NCI-H82 treated with DMSO at 0.1 percent for 48 hours (cell line): Measurements from ENCODE around the gene PCDHGB7.
"Not testable (repeated sequence)": the region's sequence is repeated elsewhere in the genome, so short reads cannot be mapped to it uniquely, and the experiment has no call there.

Experiments used
- DNase-seq: peaks from one replicate; lab custom pipeline; 2025; ENCODE audit not compliant: unreplicated experiment; lab: John Stamatoyannopoulos, UW

Gene PCDHGB7

DNA sequence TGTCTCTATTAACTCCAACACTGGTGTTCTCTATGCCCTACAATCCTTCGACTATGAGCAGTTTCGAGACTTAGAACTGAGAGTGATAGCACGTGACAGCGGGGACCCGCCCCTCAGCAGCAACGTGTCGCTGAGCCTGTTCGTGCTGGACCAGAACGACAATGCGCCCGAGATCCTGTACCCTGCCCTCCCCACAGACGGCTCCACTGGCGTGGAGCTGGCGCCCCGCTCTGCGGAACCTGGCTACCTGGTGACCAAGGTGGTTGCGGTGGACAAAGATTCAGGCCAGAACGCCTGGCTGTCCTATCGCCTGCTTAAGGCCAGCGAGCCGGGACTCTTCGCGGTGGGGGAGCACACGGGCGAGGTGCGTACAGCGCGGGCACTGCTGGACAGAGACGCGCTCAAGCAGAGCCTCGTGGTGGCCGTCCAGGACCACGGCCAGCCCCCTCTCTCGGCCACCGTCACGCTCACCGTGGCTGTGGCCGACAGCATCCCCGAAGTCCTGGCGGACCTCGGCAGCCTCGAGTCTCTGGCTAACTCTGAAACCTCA, 5.3 kb downstream of the PCDHGB7 start:
- DNase-seq: no peak

DNA sequence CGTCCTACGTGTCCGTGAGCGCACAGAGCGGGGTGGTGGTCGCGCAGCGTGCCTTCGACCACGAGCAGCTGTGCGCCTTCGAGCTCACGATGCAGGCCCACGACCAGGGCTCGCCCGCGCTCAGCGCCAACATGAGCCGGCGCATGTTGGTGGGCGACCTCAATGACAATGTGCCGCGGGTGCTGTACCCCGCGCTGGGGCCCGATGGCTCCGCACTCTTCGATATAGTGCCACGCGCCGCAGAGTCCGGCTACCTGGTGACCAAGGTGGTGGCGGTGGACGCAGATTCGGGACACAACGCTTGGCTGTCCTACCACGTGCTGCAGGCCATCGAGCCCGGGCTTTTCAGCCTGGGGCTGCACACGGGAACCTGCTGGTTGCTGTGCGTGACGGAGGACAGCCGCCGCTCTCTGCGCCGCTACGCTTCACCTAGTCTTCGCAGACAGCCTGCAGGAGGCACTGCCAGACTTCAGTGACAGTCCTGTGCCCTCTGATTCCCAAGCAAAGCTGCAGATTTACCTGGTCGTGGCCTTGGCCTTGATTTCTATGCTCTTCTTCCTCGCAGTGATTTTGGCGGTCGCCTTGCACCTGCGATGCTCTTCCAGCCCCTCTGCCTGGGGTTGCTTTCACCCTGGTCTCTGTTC, 10.4 kb downstream of the PCDHGB7 start:
- DNase-seq: no peak

DNA sequence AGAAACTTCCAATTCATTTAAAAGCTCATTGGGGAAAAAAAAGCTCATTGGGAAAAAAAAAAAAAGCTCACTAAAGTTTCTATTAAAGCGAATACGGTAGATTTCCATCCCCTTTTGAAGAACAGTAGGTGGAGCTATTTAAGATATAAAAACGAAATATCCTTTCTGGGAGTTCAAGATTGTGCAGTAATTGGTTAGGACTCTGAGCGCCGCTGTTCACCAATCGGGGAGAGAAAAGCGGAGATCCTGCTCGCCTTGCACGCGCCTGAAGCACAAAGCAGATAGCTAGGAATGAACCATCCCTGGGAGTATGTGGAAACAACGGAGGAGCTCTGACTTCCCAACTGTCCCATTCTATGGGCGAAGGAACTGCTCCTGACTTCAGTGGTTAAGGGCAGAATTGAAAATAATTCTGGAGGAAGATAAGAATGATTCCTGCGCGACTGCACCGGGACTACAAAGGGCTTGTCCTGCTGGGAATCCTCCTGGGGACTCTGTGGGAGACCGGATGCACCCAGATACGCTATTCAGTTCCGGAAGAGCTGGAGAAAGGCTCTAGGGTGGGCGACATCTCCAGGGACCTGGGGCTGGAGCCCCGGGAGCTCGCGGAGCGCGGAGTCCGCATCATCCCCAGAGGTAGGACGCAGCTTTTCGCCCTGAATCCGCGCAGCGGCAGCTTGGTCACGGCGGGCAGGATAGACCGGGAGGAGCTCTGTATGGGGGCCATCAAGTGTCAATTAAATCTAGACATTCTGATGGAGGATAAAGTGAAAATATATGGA, 13.0 kb downstream of the PCDHGB7 start, which contains the start of gene PCDHGA12:
Gene PCDHGA12 (plus strand): TSS at position 176 of the 782 bp plus-strand sequence. CDS start 253 bp downstream, at position 429.
- no peak for DNase-seq

DNA sequence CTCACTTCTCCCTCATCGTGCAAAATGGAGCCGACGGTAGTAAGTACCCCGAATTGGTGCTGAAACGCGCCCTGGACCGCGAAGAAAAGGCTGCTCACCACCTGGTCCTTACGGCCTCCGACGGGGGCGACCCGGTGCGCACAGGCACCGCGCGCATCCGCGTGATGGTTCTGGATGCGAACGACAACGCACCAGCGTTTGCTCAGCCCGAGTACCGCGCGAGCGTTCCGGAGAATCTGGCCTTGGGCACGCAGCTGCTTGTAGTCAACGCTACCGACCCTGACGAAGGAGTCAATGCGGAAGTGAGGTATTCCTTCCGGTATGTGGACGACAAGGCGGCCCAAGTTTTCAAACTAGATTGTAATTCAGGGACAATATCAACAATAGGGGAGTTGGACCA, 13.8 kb downstream of the PCDHGB7 start:
- no peak for DNase-seq

DNA sequence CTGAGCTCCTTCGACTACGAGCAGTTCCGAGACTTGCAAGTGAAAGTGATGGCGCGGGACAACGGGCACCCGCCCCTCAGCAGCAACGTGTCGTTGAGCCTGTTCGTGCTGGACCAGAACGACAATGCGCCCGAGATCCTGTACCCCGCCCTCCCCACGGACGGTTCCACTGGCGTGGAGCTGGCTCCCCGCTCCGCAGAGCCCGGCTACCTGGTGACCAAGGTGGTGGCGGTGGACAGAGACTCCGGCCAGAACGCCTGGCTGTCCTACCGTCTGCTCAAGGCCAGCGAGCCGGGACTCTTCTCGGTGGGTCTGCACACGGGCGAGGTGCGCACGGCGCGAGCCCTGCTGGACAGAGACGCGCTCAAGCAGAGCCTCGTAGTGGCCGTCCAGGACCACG, 14.8 kb downstream of the PCDHGB7 start:
- not testable (repeated sequence) for DNase-seq

DNA sequence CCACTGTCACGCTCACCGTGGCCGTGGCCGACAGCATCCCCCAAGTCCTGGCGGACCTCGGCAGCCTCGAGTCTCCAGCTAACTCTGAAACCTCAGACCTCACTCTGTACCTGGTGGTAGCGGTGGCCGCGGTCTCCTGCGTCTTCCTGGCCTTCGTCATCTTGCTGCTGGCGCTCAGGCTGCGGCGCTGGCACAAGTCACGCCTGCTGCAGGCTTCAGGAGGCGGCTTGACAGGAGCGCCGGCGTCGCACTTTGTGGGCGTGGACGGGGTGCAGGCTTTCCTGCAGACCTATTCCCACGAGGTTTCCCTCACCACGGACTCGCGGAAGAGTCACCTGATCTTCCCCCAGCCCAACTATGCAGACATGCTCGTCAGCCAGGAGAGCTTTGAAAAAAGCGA, 15.2 kb downstream of the PCDHGB7 start:
- not testable (repeated sequence) for DNase-seq

DNA sequence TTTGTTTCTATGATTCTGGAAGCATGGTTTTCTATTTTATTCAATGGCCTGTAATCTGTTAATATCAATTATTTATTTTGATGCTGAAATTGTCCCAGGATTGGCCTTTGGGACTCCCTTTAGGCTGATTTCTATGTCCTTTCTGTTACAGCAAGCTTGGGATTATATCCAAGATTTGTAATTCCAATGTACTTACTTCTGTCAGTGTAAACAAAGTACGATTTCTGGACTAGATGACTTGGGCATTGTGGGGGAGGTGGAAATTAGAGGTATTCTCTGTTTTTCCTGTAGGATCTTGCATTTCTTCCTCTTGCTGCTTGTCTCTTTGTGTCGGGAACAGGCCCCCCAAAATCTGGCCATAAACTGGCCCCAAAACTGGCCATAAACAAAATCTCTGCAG, 16.5 kb downstream of the PCDHGB7 start:
- no peak for DNase-seq

DNA sequence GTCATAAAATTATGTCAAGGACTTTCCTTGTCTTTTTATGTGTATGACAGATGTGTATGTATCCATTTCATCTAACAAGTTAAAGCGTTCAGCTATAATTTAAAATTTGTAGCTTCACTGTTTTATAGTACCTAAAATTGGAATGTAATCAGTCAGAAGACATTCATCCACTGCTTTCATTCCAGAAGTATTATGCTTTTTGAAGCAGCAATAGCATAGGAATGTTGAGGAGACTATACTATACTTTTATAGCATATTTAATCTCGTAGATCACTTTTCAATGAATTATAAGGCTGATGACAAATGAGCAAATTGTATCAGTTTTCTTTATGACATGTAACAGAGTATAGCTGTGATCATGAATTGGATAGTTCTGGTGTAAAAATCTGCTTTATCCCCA, 19.7 kb downstream of the PCDHGB7 start:
- DNase-seq: no peak

DNA sequence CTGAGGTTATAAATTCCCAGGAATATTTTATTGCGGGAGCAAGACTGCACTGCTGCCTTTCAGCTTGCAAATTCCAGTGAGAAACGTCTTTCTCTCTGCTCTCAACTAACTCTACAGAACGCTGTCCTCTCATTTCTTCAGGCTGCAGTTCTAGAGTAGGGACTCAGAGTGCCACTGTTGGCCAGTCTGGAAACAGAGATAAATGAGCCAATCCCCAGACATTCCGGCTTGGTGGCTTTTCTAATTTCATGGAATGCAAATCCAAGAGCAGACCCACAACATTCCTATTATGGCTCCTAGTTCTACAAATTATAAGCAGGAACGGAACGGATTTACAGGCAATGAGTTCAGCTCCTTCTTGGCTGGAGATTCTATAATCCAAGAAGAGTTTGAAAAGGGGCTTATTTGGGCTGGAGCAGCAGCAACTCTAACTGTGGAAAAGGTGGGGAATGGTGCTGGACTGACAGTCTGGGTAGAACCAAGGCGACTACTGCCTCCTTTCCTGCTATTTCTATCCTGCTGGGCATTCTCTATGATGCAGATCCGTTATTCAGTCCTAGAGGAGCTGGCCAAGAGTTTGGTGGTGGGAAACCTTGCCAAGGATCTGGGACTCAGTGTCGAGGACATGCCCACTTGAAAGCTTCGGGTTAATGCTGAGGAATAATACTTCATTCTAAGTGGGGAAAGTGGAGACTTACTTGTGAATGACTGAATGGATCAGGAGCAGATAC, 22.1 kb downstream of the PCDHGB7 start:
- no peak for DNase-seq

DNA sequence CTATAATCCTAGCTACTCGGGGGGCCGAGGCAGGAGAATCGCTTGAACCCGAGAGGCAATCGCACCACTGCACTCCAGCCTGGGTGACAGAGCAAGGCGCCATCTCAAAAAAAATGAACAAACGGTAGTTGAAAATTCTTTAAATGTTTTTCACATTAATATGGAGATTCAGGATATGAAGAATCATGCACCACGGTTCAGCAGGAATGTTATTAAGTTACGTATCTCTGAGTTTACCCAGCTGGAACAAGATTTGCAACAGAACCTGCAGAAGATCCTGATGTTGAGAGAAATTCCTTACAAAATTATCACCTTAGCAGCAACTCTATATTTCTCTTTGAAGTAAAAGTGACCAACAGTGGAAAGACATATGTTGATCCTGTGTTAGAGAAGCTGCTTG, 22.9 kb downstream of the PCDHGB7 start:
- no peak for DNase-seq

DNA sequence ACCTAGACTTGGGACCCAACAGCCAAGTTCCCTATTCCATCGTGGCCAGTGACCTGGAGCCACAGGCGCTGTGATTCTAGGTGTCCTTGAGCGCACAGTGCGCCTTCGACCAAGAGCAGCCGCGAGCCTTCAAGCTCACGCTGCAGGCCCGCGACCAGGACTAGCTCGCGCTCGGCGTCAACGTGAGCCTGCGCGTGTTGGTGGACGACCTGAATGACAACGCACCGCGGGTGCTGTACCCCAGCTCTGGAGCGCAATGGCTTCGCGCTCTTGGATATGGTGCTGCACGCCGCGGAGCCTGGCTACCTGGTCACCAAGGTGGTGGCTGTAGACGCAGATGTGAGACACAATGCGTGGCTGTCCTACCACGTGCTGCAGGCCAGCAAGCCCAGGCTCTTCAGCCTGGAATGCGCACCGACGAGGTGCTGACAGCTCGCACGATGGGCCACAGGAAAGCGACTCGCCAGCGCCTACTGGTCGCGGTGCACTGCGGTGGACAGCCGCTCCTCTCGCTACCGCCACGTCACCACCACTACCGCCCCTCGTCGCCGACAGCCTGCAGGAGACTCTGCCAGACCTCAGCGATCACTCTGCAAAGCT, 24.2 kb downstream of the PCDHGB7 start:
- DNase-seq: no peak

DNA sequence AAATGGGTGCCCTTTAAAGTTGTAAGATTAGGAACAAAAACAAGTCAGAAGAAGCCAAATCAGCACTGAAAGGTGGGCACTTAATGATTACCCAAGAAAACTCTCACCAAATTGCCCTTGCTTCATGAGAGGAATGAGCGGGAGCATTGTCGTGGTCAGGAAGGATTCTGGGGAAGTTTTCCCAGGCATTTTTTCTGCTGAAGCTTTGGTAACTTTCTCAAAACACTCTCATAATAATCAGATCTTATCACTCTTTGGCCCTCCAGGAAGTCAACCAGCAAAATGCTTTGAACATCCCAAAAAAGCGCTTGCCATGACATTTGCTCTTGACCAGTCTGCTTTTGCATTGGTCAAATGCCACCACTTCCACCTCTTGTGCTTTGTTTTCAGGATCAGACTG, 47.9 kb downstream of the PCDHGB7 start:
- DNase-seq: no peak
